Epithelial cell of esophagus (primary cell): ENCODE measurements around the gene PLCH2.

Experiments
- DNase-seq: peaks from one replicate; pipeline ENCODE4 v3.0.0; 2010; ENCODE audit warnings: low read depth
- H3K4me3 ChIP-seq: 2 replicates; pipeline ENCODE4 v1.5.1; 2011; ENCODE audit warnings: mild to moderate bottlenecking, low read length, control low read depth
- TF ChIP-seq, protein P1 (sequence below): IDR thresholded peaks from 2 replicates; pipeline ENCODE4 v1.5.1; 2011; ENCODE audit warnings: low read depth, mild to moderate bottlenecking, low read length, control low read depth, inconsistent platforms; ENCODE audit not compliant: insufficient read depth; ENCODE audit errors: missing control alignments

PLCH2 gene

DNA sequence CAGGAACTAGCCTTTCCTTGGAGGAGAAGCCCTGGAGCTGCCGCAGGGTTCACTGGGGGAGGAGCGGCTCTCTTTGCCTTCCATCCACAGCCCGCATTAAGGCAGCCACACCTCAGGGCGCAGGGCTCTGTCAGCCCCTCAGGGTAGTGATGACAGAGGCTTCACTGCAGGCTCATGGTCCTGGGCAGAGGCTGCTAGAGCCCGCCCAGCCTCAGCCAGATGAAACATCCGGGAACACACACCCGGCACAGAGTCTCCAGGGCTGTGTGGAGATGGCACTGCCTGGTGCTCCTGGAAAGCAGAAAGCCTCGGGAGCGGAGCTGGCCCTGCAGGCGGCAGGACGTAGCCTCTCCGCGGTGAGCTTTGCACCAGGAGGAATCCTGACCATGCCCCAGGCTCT lies 34.3 kb upstream of the PLCH2 start:
- H3K4me3 ChIP-seq, result no peak overlapping the region
- TF ChIP-seq, protein P1, sequence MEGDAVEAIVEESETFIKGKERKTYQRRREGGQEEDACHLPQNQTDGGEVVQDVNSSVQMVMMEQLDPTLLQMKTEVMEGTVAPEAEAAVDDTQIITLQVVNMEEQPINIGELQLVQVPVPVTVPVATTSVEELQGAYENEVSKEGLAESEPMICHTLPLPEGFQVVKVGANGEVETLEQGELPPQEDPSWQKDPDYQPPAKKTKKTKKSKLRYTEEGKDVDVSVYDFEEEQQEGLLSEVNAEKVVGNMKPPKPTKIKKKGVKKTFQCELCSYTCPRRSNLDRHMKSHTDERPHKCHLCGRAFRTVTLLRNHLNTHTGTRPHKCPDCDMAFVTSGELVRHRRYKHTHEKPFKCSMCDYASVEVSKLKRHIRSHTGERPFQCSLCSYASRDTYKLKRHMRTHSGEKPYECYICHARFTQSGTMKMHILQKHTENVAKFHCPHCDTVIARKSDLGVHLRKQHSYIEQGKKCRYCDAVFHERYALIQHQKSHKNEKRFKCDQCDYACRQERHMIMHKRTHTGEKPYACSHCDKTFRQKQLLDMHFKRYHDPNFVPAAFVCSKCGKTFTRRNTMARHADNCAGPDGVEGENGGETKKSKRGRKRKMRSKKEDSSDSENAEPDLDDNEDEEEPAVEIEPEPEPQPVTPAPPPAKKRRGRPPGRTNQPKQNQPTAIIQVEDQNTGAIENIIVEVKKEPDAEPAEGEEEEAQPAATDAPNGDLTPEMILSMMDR, result no peak
- peak; percentile 29 for DNase-seq

DNA sequence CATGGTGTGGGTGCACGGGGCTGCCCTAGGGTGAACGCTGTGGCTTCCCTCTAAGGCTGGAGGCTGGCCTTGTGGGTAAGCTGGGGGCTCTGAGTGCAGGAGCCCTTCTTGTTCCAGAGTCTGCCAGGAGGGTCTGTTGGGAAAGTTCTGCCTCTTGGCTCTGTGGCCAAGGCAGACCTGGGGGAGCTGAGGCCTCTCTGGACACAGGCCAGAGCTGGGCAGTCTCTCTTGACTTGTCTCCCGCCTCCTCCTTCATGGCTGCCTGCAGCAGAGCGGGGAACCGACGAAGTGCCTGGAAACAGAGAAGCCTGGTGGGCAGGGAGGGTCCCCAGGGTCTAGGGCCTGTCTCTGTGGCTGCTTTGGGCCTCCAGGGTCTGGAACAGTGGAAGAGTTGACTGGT lies 33.4 kb upstream of the PLCH2 start:
- H3K4me3 ChIP-seq, result no peak overlapping the region
- DNase-seq, result no peak
- TF ChIP-seq, protein P1, result no peak

DNA sequence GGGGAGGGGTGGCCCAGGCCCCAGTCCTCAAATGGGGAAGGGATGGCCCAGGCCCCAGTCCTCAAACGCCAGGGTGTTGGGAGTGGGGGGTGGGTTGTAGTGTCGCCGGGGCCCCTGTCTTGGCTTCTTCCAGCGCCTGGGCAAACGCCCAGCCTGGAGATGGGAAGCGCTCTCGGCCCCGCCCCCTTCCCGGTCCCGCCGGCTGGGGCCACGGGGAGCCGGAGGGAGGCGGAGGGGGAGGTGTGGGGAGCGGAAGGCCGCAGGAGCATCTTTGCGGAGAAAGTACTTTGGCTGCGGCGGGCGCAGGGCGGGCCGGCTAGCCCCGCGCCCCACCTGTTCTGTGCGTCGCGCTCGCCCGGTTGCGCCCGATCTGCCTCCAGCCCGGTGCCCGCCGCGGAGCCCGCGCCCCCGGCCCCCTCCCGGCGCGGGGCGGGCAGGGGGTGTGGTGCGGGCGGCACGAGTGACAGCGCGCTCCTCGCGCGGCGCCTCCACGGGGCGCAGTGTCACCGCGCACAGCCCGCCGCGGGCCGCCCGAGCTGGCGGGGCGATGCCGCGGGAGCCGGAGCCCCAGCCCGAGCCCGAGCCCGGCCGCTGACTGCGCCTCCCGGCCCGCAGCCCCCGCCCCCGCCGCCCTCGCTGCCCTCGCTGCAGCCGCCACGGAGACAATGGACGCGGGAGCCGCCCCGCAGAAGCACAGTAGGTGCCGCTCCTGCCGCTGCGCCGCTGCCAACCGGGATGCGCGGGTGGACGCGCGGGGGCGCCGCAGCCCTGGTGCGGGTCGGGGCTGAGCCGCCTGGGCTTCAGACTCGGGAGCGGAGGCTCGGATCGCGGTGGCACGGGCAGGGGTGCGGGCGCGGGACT lies 32.6 kb upstream of the PLCH2 start:
- H3K4me3 ChIP-seq, result no peak overlapping the region
- TF ChIP-seq, protein P1, result no peak
- no peak for DNase-seq

DNA sequence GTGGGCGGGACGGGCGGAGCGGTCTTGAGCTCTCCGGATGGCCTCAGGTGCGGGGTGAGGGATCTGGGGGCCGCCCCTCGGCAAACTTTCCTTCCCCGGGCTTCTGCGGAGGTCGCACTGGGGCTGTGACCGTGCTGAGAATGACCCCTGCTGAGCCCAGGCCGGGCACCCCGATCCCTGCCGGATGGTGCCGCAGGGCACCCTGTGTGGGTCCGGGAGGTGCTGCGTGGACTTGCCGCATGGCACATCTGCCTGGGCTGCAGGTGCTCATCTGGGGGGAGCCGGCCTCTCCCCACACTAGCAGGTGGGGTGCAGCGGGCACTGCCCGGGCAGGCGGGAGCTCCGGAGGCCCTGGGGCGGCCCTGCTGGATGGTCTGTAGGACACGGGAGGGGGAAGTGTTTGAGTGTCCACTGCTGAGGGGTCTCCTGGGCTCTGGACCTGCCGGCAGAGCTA lies 31.9 kb upstream of the PLCH2 start:
- no peak overlapping the region for H3K4me3 ChIP-seq
- no peak for DNase-seq
- TF ChIP-seq, protein P1, result no peak

DNA sequence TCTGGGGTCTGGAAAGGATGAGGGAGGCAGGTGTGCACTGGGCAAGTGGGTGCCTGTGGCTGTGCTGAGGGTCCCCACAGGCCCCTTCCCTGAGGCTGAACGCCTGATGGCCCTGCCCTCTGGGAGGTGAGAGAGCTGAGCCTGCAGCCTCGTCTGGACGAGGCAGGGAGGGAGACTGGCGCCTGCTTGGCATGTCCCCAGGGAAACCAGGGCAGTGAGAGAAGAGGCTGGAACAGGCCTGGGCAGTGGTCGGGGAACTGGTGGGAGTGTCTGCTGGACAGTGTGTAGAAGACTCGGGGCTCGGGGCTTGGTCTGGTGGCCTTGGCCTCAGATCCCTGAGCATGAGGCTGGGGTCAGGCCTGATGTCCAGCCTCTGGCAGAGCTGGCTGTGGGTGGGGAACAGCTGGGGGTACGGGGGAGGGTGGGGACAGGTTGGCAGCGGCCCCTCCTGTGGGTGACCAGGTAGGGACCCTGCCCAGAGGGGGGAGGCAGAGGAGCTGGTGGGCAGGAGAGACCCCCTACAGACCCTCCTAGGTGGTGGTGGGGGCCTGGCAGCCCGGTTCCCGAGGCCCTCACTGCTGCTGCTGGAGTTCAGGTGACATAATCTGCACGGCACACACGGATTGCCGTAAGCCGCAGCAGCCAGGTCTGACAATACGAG lies 30.8 kb upstream of the PLCH2 start:
- DNase-seq, result no peak
- TF ChIP-seq, protein P1, result no peak
- no peak overlapping the region for H3K4me3 ChIP-seq

DNA sequence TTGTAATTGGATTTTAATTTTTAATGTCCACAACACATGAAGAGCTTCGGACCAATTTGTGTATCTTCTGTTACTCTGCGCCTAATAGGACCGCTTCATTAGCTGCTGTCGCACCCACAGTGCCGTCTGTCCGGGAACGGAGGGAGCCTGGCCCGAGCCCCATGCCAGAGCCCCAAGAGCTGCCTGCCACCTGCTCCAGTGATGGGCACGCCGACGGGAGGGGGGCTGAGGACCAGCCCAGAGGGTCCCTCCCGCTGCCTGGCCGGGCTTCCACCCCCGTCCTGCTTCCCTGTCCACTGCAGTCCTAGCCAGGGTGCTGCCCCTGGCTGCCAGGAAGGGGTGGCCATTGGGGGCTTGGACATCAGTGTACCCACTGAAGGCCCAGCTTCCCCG lies 30.3 kb upstream of the PLCH2 start:
- TF ChIP-seq, protein P1, result no peak
- no peak for DNase-seq
- H3K4me3 ChIP-seq, result no peak overlapping the region
